ENCODE results near the gene NOXO1. TPM values are rescaled to one million over a fixed set of nuclear protein-coding genes. Genes with fewer than 3 reads are reported as not detected.

Gene NOXO1
- total RNA-seq, 1 experiment from 2014 or later = 1.7 TPM

- Mint-ChIP-seq H3K4me1 (peaks cover 30 to 37% of the 10 kb centered on the region in 2 experiments), H3K4me3 (peak overlapping the region; percentile 85 to 88), H3K36me3 (ENCODE audit: insufficient read depth in 1 of 3, low read depth in 3 of 3) (peaks cover 0 to 20% (median 18%) of the 10 kb centered on the region in 3 experiments), H3K27me3 (ENCODE audit: low read depth) (peaks cover 57% of the 10 kb centered on the region), H3K9me3 (no peaks in the 10 kb centered on the region; a peak in 1 of 5 replicates), H3K27ac (peak overlapping the region in 2 of 3 experiments; percentile 26 to 92; a peak in 3 of 7 replicates)
- Histone ChIP-seq H2BK12ac (ENCODE audit: insufficient read length, low read depth, low read length) (no peak overlapping the region), H2BK15ac (ENCODE audit: low read depth, low read length) (no peak overlapping the region), H3K27me3 (ENCODE audit: insufficient read depth, low read length) (peaks cover 26% of the 10 kb centered on the region), H2BK120ac (ENCODE audit: low read depth, low read length, poor library complexity, severe bottlenecking) (no peak overlapping the region), H2BK5ac (ENCODE audit: insufficient read length, low read length) (no peak overlapping the region), H3K79me1 (ENCODE audit: insufficient read depth, low read depth, low read length, poor library complexity, severe bottlenecking) (no peaks in the 10 kb centered on the region), H3K23ac (ENCODE audit: insufficient read length, low read depth, low read length) (no peak overlapping the region), H4K91ac (ENCODE audit: insufficient read length, low read depth, low read length) (no peak overlapping the region), H4K20me1 (ENCODE audit: control insufficient read depth, insufficient read depth, insufficient read length) (peaks cover 2% of the 10 kb centered on the region), H3K9ac (ENCODE audit: extremely low read depth, insufficient read length, low read length) (peak overlapping the region; percentile 52), H3K14ac (ENCODE audit: insufficient read depth, low read length) (peak overlapping the region; percentile 52; the same call in 1 of the 2 replicates), H3K23me2 (ENCODE audit: insufficient read length, low read depth, low read length, poor library complexity, severe bottlenecking) (peaks cover 25% of the 10 kb centered on the region), H3K4me1 (ENCODE audit: insufficient read depth, low read length) (no peaks in the 10 kb centered on the region; the same call in 1 of the 2 replicates), H3K79me2 (ENCODE audit: insufficient read depth, low read length) (no peaks in the 10 kb centered on the region; the same call in 1 of the 2 replicates), H3T11ph (ENCODE audit: low read length) (no peak overlapping the region), H3K9me3 (ENCODE audit: control insufficient read depth, low read depth, low read length) (no peaks in the 10 kb centered on the region), H2BK20ac (ENCODE audit: low read depth, low read length, poor library complexity, severe bottlenecking) (no peak overlapping the region), H3K27ac (ENCODE audit: insufficient read length, low read depth, low read length) (no peak overlapping the region), H3K4ac (ENCODE audit: low read depth, low read length) (no peak overlapping the region), H2AK5ac (ENCODE audit: insufficient read length, low read length) (no peak overlapping the region), H3K18ac (ENCODE audit: insufficient read length, low read depth, low read length) (peak overlapping the region; percentile 38), H4K8ac (replicated peaks; ENCODE audit: insufficient read length, low read depth, low read length) (no peak overlapping the region), H3K4me2 (ENCODE audit: insufficient read depth, insufficient read length, low read length) (peak overlapping the region; percentile 81), H3K56ac (ENCODE audit: insufficient read length, low read depth, low read length) (no peak overlapping the region), H4K5ac (ENCODE audit: insufficient read length, low read depth, low read length) (no peak overlapping the region), H2AFZ (ENCODE audit: low read length) (no peak overlapping the region)
- WGBS (ENCODE audit: extremely low coverage, insufficient read length, low lambda C conversion rate) = no CpG with 5 or more reads among the region's 58 CpGs
- no peak for TF ChIP-seq CTCF (conservative IDR thresholded peaks at IDR 0.05)
- DNase-seq = peak; percentile 58
These were observed 3.3 kb upstream of the NOXO1 start for GRCh38 chr16:1984347-1985225.

Measured in H9 (cell line).